ENCODE results near the gene HOXD8. TPM values are rescaled to one million over a fixed set of nuclear protein-coding genes. Genes with fewer than 3 reads are reported as not detected.

The HOXD8 gene
- total and polyA plus RNA-seq, 10 of the 15 experiments (the other 5 are each of a cell fraction or from before 2014, with no cell fraction given): not detected

- no peak for TF ChIP-seq CREB1 (IDR thresholded peaks at IDR 0.05; ENCODE audit: low read depth)
- TF ChIP-seq MXI1 (IDR thresholded peaks at IDR 0.05; ENCODE audit: low read depth, low read length): no peak
- no peak for TF ChIP-seq SUZ12 (IDR thresholded peaks at IDR 0.05; ENCODE audit: unreplicated experiment)
Observed at GRCh38 chr2:176146645-176147044, 17.1 kb downstream of the HOXD8 start (continued).

GRCh38 chr2:176147210-176147799, 17.8 kb downstream of the HOXD8 start:
- DNase-seq (ENCODE audit: low read depth, low spot score): no peak
- H2AFZ ChIP-seq (ENCODE audit: control insufficient read depth, low read depth, low read length): no peak overlapping the region
- intact Hi-C loops (cut with micrococcal nuclease; ENCODE audit: unreplicated experiment): no loop called here
- 43% methylated on average over 32 of the region's 32 CpGs for WGBS (ENCODE audit: insufficient coverage, insufficient replicate concordance, low lambda C conversion rate, missing lambda C conversion rate)
- H3K79me2 ChIP-seq (ENCODE audit: control insufficient read depth, insufficient read depth, low read length): no peaks in the 10 kb centered on the region
- no peak overlapping the region for H3K9ac ChIP-seq (ENCODE audit: control insufficient read depth, insufficient read depth, low read length)
- BruUV-seq (replicated peaks): no TSS peak
- H3K4me2 ChIP-seq (ENCODE audit: control insufficient read depth, insufficient read depth): no peak overlapping the region
- RAD21 ChIA-PET (ENCODE audit: unreplicated experiment): no interaction called here
- in situ Hi-C loops (cut with MboI): loop anchor here (25.0 kb wide), 1 partner anchor 1190 kb away; no protein-coding TSS in a partner anchor
- POLR2A ChIA-PET: no interaction called here
- TF ChIP-seq POLR2AphosphoS2 (IDR thresholded peaks at IDR 0.05; ENCODE audit: low read depth, low read length): no peak
- no peak for TF ChIP-seq MYC (IDR thresholded peaks at IDR 0.05; ENCODE audit: insufficient read depth, insufficient read length, insufficient replicate concordance, low read length, severe bottlenecking)
- no peak for TF ChIP-seq BHLHE40 (IDR thresholded peaks at IDR 0.05; ENCODE audit: borderline replicate concordance in 1 of 2, low read depth in 2 of 2, low read length in 1 of 2)
- TF ChIP-seq CREB1 (IDR thresholded peaks at IDR 0.05; ENCODE audit: low read depth): no peak
- no peak for TF ChIP-seq E2F8 (IDR thresholded peaks at IDR 0.05; ENCODE audit: low read depth, partially characterized antibody)
- no peak overlapping the region for H3K27ac ChIP-seq (ENCODE audit: control insufficient read depth, insufficient read depth)
- SMC1A ChIA-PET (ENCODE audit: uncharacterized antibody, unreplicated experiment): no interaction called here
- no peaks in the 10 kb centered on the region for H3K9me3 ChIP-seq (replicated peaks; ENCODE audit: control insufficient read depth, insufficient read depth, low read length)
- H3K27me3 ChIP-seq (replicated peaks in 1 of 2; ENCODE audit: control insufficient read depth in 2 of 2, insufficient read depth in 2 of 2, low read length in 1 of 2): peaks cover 10 to 32% of the 10 kb centered on the region in 2 experiments
- no peaks in the 10 kb centered on the region for H4K20me1 ChIP-seq (ENCODE audit: control insufficient read depth, insufficient read depth)
- no peak for ATAC-seq
- no peak overlapping the region for H3K4me3 ChIP-seq
- no peak for FAIRE-seq
- H3K4me1 ChIP-seq (ENCODE audit: control insufficient read depth, insufficient read depth, low read length): no peaks in the 10 kb centered on the region
- H3K36me3 ChIP-seq (ENCODE audit: control insufficient read depth in 2 of 2, insufficient read depth in 2 of 2, low read length in 1 of 2): no peaks in the 10 kb centered on the region
- CTCF ChIA-PET: interaction anchor here (0.7 to 8.6 kb wide), 3 partner anchors 307 to 507 kb away, joined by 4 to 157 read pairs (median 39); no protein-coding TSS in a partner anchor
